ENCODE data around the gene SPSB2.

GRCh38 chr12:6904280-6905276 is 31.5 kb upstream of the SPSB2 start, which contains the start of gene LRRC23:
- TF ChIP-seq REST (IDR thresholded peaks at IDR 0.05; ENCODE audit: borderline replicate concordance): no peak
- no peak for TF ChIP-seq REST (CRISPR knock-in tag; IDR thresholded peaks at IDR 0.05; ENCODE audit: low read depth)
- no peak for TF ChIP-seq MNT (conservative IDR thresholded peaks at IDR 0.05)
- TF ChIP-seq, protein P1, sequence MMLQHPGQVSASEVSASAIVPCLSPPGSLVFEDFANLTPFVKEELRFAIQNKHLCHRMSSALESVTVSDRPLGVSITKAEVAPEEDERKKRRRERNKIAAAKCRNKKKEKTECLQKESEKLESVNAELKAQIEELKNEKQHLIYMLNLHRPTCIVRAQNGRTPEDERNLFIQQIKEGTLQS (IDR thresholded peaks at IDR 0.05): peak; percentile 97
- TF ChIP-seq, protein P1 (CRISPR knock-in tag; conservative IDR thresholded peaks at IDR 0.05): no peak; the same call in 1 of the 2 replicates
- TF ChIP-seq ZC3H11A (IDR thresholded peaks at IDR 0.05; ENCODE audit: low read depth, low read length): no peak
- TF ChIP-seq EP300 (IDR thresholded peaks at IDR 0.05; ENCODE audit: low read length): no peak
- 0 out of 2 replicates have a peak, but pooled peaks have one; percentile 24 for TF ChIP-seq XRCC5 (IDR thresholded peaks at IDR 0.05; ENCODE audit: low read depth, low read length)
- no peak for TF ChIP-seq ETV1 (tag; conservative IDR thresholded peaks at IDR 0.05; ENCODE audit: low read depth)
- TF ChIP-seq CTCF (IDR thresholded peaks at IDR 0.05 in 2 of 3, conservative IDR thresholded peaks at IDR 0.05 in 1 of 3; ENCODE audit: insufficient read depth in 2 of 3, low read depth in 1 of 3, low read length in 3 of 3): no peak
- TF ChIP-seq DACH1 (IDR thresholded peaks at IDR 0.05; ENCODE audit: partially characterized antibody): no peak
- no peak for TF ChIP-seq TBP (optimal IDR thresholded peaks at IDR 0.05; ENCODE audit: low read depth, low read length)

All from K562 (cell line).